ENCODE data around the gene TAX1BP1.
A peak's percentile ranks its signal among the peaks of the same experiment; 100 is the strongest.

The TAX1BP1 gene

GRCh38 chr7:27739909-27740448 is at the start of gene TAX1BP1:
Gene TAX1BP1, plus strand, starts transcription at chr7:27740162. Its CDS starts 8,363 bp downstream, at chr7:27748525.
- no peak for TF ChIP-seq CTCF (IDR thresholded peaks at IDR 0.05; ENCODE audit: control insufficient read depth, insufficient read depth, low read depth, low read length, missing control alignments)
- peak; percentile 73 for DNase-seq (ENCODE audit: low read depth)
- H3K4me3 ChIP-seq (ENCODE audit: control insufficient read depth, low read depth, low read length), result peak within 1 kb of the TSS; percentile 100

GRCh38 chr7:27690649-27691048 is 49.3 kb upstream of the TAX1BP1 start:
- TF ChIP-seq CTCF (IDR thresholded peaks at IDR 0.05; ENCODE audit: control insufficient read depth, insufficient read depth, low read depth, low read length, missing control alignments), result no peak
- no peak overlapping the region for H3K4me3 ChIP-seq (ENCODE audit: control insufficient read depth, low read depth, low read length)

GRCh38 chr7:27693794-27694193 is 46.2 kb upstream of the TAX1BP1 start:
- no peak for TF ChIP-seq CTCF (IDR thresholded peaks at IDR 0.05; ENCODE audit: control insufficient read depth, insufficient read depth, low read depth, low read length, missing control alignments)
- H3K4me3 ChIP-seq (ENCODE audit: control insufficient read depth, low read depth, low read length), result no peak overlapping the region
- DNase-seq (ENCODE audit: low read depth), result no peak

More at GRCh38 chr7:27690649-27691048, 49.3 kb upstream of the TAX1BP1 start:
- DNase-seq (ENCODE audit: low read depth), result no peak

- no peak for TF ChIP-seq CTCF (IDR thresholded peaks at IDR 0.05; ENCODE audit: control insufficient read depth, insufficient read depth, low read depth, low read length, missing control alignments)
- no peak overlapping the region for H3K4me3 ChIP-seq (ENCODE audit: control insufficient read depth, low read depth, low read length)
- DNase-seq (ENCODE audit: low read depth), result no peak
Measured at GRCh38 chr7:27695096-27695495, 44.9 kb upstream of the TAX1BP1 start.

GRCh38 chr7:27697861-27698430 is 42.0 kb upstream of the TAX1BP1 start:
- DNase-seq (ENCODE audit: low read depth), result no peak
- H3K4me3 ChIP-seq (ENCODE audit: control insufficient read depth, low read depth, low read length), result no peak overlapping the region
- TF ChIP-seq CTCF (IDR thresholded peaks at IDR 0.05; ENCODE audit: control insufficient read depth, insufficient read depth, low read depth, low read length, missing control alignments), result no peak

- no peak for TF ChIP-seq CTCF (IDR thresholded peaks at IDR 0.05; ENCODE audit: control insufficient read depth, insufficient read depth, low read depth, low read length, missing control alignments)
- H3K4me3 ChIP-seq (ENCODE audit: control insufficient read depth, low read depth, low read length), result no peak overlapping the region
- no peak for DNase-seq (ENCODE audit: low read depth)
Measured at GRCh38 chr7:27699751-27700150, 40.2 kb upstream of the TAX1BP1 start.
